H1 (cell line): ENCODE results near the gene ADAMTS13. TPM values are rescaled to one million over a fixed set of nuclear protein-coding genes. Genes with fewer than 3 reads are reported as not detected.

Experiments used
- CTCF ChIA-PET: fragments of 300-600 bp; sonication (Branson Sonifier 250); formaldehyde crosslinking; loops from one replicate; lab custom pipeline; 2021; ENCODE audit not compliant: partially characterized antibody; lab: Charles Lee
- POLR2A ChIA-PET: fragments of 300-600 bp; sonication (Branson Sonifier 250); formaldehyde crosslinking; loops from one replicate; lab custom pipeline; 2021; ENCODE audit warnings: inconsistent platforms; ENCODE audit not compliant: partially characterized antibody; lab: Charles Lee
- DNase-seq, 2 experiments: peaks; one replicate each; pipeline versions ENCODE4 v3.0.0 to v3.0.0-alpha.2; 2010 to 2022; ENCODE audit warnings: low spot score in 2 of 2, low read depth in 1 of 2, mixed read lengths in 1 of 2
- FAIRE-seq: peaks from 2 replicates; lab custom pipeline; 2011; peaks lifted over from hg19 to GRCh38; lab: Jason Lieb, UNC
- H2AFZ ChIP-seq: 2 replicates; pipeline ENCODE4 v1.8.1; 2012; ENCODE audit warnings: low read length, inconsistent platforms
- H2AK5ac ChIP-seq: 2 replicates; pipeline ENCODE4 v1.6.1; 2013; ENCODE audit warnings: low read depth, low read length
- H2BK120ac ChIP-seq: replicated peaks from 2 replicates; pipeline ENCODE3; 2013; ENCODE audit warnings: low read depth, low read length, inconsistent platforms
- H2BK12ac ChIP-seq: 2 replicates; pipeline ENCODE4 v1.6.1; 2013; ENCODE audit warnings: low read depth, low read length
- H2BK15ac ChIP-seq: 2 replicates; pipeline ENCODE4 v1.6.1; 2013; ENCODE audit warnings: low read length
- H2BK20ac ChIP-seq: 2 replicates; pipeline ENCODE4 v1.6.1; 2013; ENCODE audit warnings: low read length
- H2BK5ac ChIP-seq: 2 replicates; pipeline ENCODE4 v1.6.1; 2013; ENCODE audit warnings: low read depth, low read length
- H3K14ac ChIP-seq: 2 replicates; pipeline ENCODE4 v1.6.1; 2013; ENCODE audit warnings: inconsistent platforms; ENCODE audit not compliant: insufficient read length
- H3K18ac ChIP-seq: 2 replicates; pipeline ENCODE4 v1.6.1; 2013; ENCODE audit warnings: low read length; ENCODE audit errors: extremely low read depth
- H3K23ac ChIP-seq: 2 replicates; pipeline ENCODE4 v1.6.1; 2013; ENCODE audit warnings: inconsistent platforms; ENCODE audit not compliant: insufficient read length
- H3K23me2 ChIP-seq: 2 replicates; pipeline ENCODE4 v1.6.1; 2013; ENCODE audit warnings: low read depth, low read length
- H3K27ac ChIP-seq: 2 replicates; pipeline ENCODE4 v1.6.1; 2011; ENCODE audit warnings: low read depth, low read length, inconsistent platforms
- H3K27me3 ChIP-seq, 4 experiments: replicated peaks in 1 of 4; 1 replicate in 1 of 4; 2 replicates in 3 of 4; pipeline versions ENCODE4 v1.6.1 to v1.8.1; 2011 to 2013; ENCODE audit warnings: low read length in 3 of 4, mild to moderate bottlenecking in 3 of 4, inconsistent platforms in 2 of 4, mixed read lengths in 2 of 4, moderate library complexity in 1 of 4; ENCODE audit not compliant: control insufficient read depth in 3 of 4, insufficient read depth in 3 of 4; ENCODE audit errors: extremely low read depth in 1 of 4
- H3K36me3 ChIP-seq, 4 experiments: 2 replicates each; pipeline versions ENCODE4 v1.6.1 to v1.8.1; 2011 to 2013; ENCODE audit warnings: mild to moderate bottlenecking in 4 of 4, low read length in 3 of 4, moderate library complexity in 2 of 4, control low read depth in 1 of 4, inconsistent platforms in 1 of 4; ENCODE audit not compliant: insufficient read depth in 4 of 4, control insufficient read depth in 2 of 4
- H3K4ac ChIP-seq: replicated peaks from 2 replicates; pipeline ENCODE3; 2013; ENCODE audit warnings: low read length, low read depth, mixed read lengths, inconsistent platforms; ENCODE audit not compliant: insufficient read length
- H3K4me1 ChIP-seq, 4 experiments: replicated peaks in 1 of 4; 1 replicate in 1 of 4; 2 replicates in 3 of 4; pipeline versions ENCODE4 v1.6.1 to v1.8.1; 2011 to 2013; ENCODE audit warnings: low read length in 3 of 4, inconsistent platforms in 2 of 4, mixed read lengths in 1 of 4; ENCODE audit not compliant: insufficient read depth in 4 of 4, control insufficient read depth in 3 of 4
- H3K4me2 ChIP-seq, 2 experiments: 2 replicates each; pipeline versions ENCODE4 v1.6.1 to v1.8.1; 2011 to 2013; ENCODE audit warnings: low read depth in 2 of 2, low read length in 2 of 2, control low read depth in 1 of 2, inconsistent platforms in 1 of 2, mild to moderate bottlenecking in 1 of 2; ENCODE audit not compliant: insufficient read depth in 1 of 2
- H3K4me3 ChIP-seq, 4 experiments: fragments of 200-600, 300-600 bp in 1 of 4; sonication (generic), shearing (Covaris generic), sonication (Bioruptor Twin) in 1 of 4; 2 replicates each; pipeline versions ENCODE4 v1.5.1 to v1.8.1; 2011 to 2016; ENCODE audit warnings: low read length in 4 of 4, low read depth in 3 of 4, control low read depth in 2 of 4, inconsistent platforms in 2 of 4, mild to moderate bottlenecking in 2 of 4, mixed read lengths in 1 of 4, moderate library complexity in 1 of 4; ENCODE audit not compliant: insufficient read depth in 2 of 4; ENCODE audit errors: extremely low read depth in 1 of 4
- H3K56ac ChIP-seq: replicated peaks from 2 replicates; pipeline ENCODE3; 2013; ENCODE audit warnings: low read depth, mild to moderate bottlenecking, mixed read lengths, low read length, inconsistent platforms; ENCODE audit not compliant: insufficient read length
- H3K79me1 ChIP-seq: 2 replicates; pipeline ENCODE4 v1.6.1; 2013; ENCODE audit warnings: low read depth, low read length, control low read depth
- H3K79me2 ChIP-seq, 2 experiments: 2 replicates each; pipeline versions ENCODE4 v1.6.1 to v1.8.1; 2012 to 2013; ENCODE audit warnings: low read length in 2 of 2, mild to moderate bottlenecking in 2 of 2, inconsistent platforms in 1 of 2; ENCODE audit not compliant: insufficient read depth in 2 of 2, control insufficient read depth in 1 of 2
- H3K9ac ChIP-seq, 4 experiments: replicated peaks in 1 of 4; 1 replicate in 1 of 4; 2 replicates in 3 of 4; pipeline versions ENCODE4 v1.6.1 to v1.8.1; 2011 to 2013; ENCODE audit warnings: low read depth in 3 of 4, low read length in 3 of 4, control low read depth in 2 of 4, mild to moderate bottlenecking in 2 of 4, moderate library complexity in 2 of 4, inconsistent platforms in 1 of 4; ENCODE audit errors: extremely low read depth in 1 of 4
- H3K9me3 ChIP-seq, 2 experiments: 2 replicates each; pipeline versions ENCODE4 v1.6.1 to v1.8.1; 2012 to 2013; ENCODE audit warnings: mild to moderate bottlenecking in 2 of 2, moderate library complexity in 2 of 2, control low read depth in 1 of 2, inconsistent platforms in 1 of 2, low read depth in 1 of 2, low read length in 1 of 2, mixed read lengths in 1 of 2; ENCODE audit not compliant: insufficient read depth in 2 of 2
- H4K20me1 ChIP-seq, 2 experiments: replicated peaks in 1 of 2; 2 replicates each; pipeline versions ENCODE3 to v1.8.1; 2011 to 2013; ENCODE audit warnings: inconsistent platforms in 2 of 2, low read length in 2 of 2, mild to moderate bottlenecking in 1 of 2; ENCODE audit not compliant: insufficient read depth in 2 of 2, control insufficient read depth in 1 of 2
- H4K5ac ChIP-seq: 2 replicates; pipeline ENCODE4 v1.6.1; 2013; ENCODE audit warnings: low read length, low read depth, mixed read lengths, inconsistent platforms; ENCODE audit not compliant: insufficient read length
- H4K8ac ChIP-seq: 2 replicates; pipeline ENCODE4 v1.8.0; 2013; ENCODE audit warnings: mild to moderate bottlenecking, moderate library complexity, low read length, inconsistent platforms; ENCODE audit not compliant: insufficient read depth; ENCODE audit errors: extremely low read depth
- H4K91ac ChIP-seq: replicated peaks from 2 replicates; pipeline ENCODE3; 2013; ENCODE audit warnings: low read length, mixed read lengths, inconsistent platforms; ENCODE audit not compliant: insufficient read length
- ASH2L ChIP-seq: fragments of 200-600, 300-600 bp; sonication (generic); IDR thresholded peaks from one replicate; pipeline ENCODE4 v1.7.1; 2017; ENCODE audit warnings: low read length
- WGBS, 2 experiments: shearing (Covaris generic) in 1 of 2; methylation state at CpG; one replicate each; pipeline versions ENCODE4 v1.1.6 to v1.1.7; 2013 to 2015; ENCODE audit warnings: low lambda C conversion rate in 2 of 2, mixed read lengths in 2 of 2, inconsistent platforms in 1 of 2, low coverage in 1 of 2, missing lambda C conversion rate in 1 of 2; ENCODE audit not compliant: insufficient replicate concordance in 2 of 2, insufficient coverage in 1 of 2, insufficient read length in 1 of 2; ENCODE audit errors: extremely low coverage in 1 of 2, missing lambda C conversion rate in 1 of 2; 5-methylcytosine and 5-hydroxymethylcytosine counted together
- polyA plus RNA-seq, 7 experiments: library from polyadenylated mRNA; depleted of rRNA in 3 of 7; stranded (reverse) in 5 of 7; unstranded in 2 of 7; fragments of >200 nt in 5 of 7; fragments of 200-250 nt in 2 of 7; gene quantifications; 1 replicate in 5 of 7; 2 replicates in 1 of 7; 4 replicates in 1 of 7; pipeline versions ENCODE4 v1.2.1 to v1.2.3, GENCODE V29; 2011 to 2013; ENCODE audit warnings: missing spikeins in 2 of 7, mixed read lengths in 2 of 7
- total RNA-seq: library from RNA; stranded (reverse); fragmentation: NEBNext Ultra II Directional; extraction: Animal tissue kit (Norgen Biotek cat#: 25700); gene quantifications from 2 replicates; pipeline ENCODE4 v1.2.1, GENCODE V29; 2021

ADAMTS13 gene
- total and polyA plus RNA-seq, 2 of the 8 experiments (the other 6 are each of a cell fraction or from before 2014, with no cell fraction given): 4.4 to 5.8 TPM

- H3K4me1 ChIP-seq: no peaks in the 10 kb centered on the region; a peak in 2 of 7 replicates
- no peaks in the 10 kb centered on the region; a peak in 1 of 7 replicates for H3K27me3 ChIP-seq
- CTCF ChIA-PET: interaction anchor here (0.6 to 3.6 kb wide), 33 partner anchors 8 to 299 kb away, joined by 3 to 29 read pairs (median 5); no protein-coding TSS in a partner anchor
- no peak overlapping the region for H3K4me2 ChIP-seq
- H2BK120ac ChIP-seq: no peak overlapping the region
- FAIRE-seq: no peak
- H3K36me3 ChIP-seq: no peaks in the 10 kb centered on the region
- 84% methylated on average over 8 of the region's 8 CpGs; no CpG with 5 or more reads in 1 of the 2 experiments for WGBS, 2 experiments
- no peak overlapping the region for H3K56ac ChIP-seq
- H2BK15ac ChIP-seq: no peak overlapping the region
- no peaks in the 10 kb centered on the region for H3K79me2 ChIP-seq
- no peak overlapping the region for H3K18ac ChIP-seq
- TF ChIP-seq ASH2L: no peak
- TF ChIP-seq, all 59 proteins: peak for 0
- no peak overlapping the region for H3K4ac ChIP-seq
- H3K9ac ChIP-seq: no peak overlapping the region
- no peaks in the 10 kb centered on the region for H3K9me3 ChIP-seq
- H3K4me3 ChIP-seq: no peak overlapping the region
- no peaks in the 10 kb centered on the region for H3K79me1 ChIP-seq
- H3K27ac ChIP-seq: no peak overlapping the region
- no peak overlapping the region for H2BK20ac ChIP-seq
- POLR2A ChIA-PET: interaction anchor here (1.4 to 2.7 kb wide), 2 partner anchors 134 to 139 kb away, joined by 5 to 12 read pairs; partner anchors contain the start of genes MED22 and RPL7A
- H2BK5ac ChIP-seq: no peak overlapping the region
- H2AFZ ChIP-seq: no peak overlapping the region
- H3K14ac ChIP-seq: no peak overlapping the region
- no peak overlapping the region for H3K23ac ChIP-seq
- H3K23me2 ChIP-seq: no peaks in the 10 kb centered on the region; the same call in 1 of the 2 replicates
- no peak for DNase-seq
- H2BK12ac ChIP-seq: no peak overlapping the region
- peaks cover 2% of the 10 kb centered on the region in 2 experiments for H4K20me1 ChIP-seq
- no peak overlapping the region for H4K91ac ChIP-seq
- no peak overlapping the region for H4K5ac ChIP-seq
- H2AK5ac ChIP-seq: no peak overlapping the region
- no peak overlapping the region; the same call in 1 of the 2 replicates for H4K8ac ChIP-seq
Observed at GRCh38 chr9:133487331-133487725, 65.2 kb downstream of the ADAMTS13 start.
